ENCODE results near the gene BBC3.

DNA sequence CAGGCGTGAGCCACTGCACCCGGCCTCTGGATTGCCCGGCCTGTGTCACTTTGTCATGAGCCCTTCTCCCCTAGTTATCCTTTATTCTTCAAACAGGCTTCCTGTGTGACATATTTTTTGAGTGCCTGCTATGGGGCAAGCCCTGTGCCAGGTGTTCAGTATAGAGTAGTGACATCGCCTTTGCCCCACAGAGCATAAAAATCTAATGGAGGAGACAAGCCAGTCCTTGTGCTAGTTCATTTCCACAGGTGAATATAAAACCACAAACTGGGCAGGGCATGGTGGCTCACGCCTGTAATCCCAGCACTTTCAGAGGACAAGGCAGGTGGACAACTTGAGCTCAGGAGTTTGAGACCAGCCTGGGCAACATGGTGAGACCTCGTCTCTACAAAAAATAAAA is 43.2 kb downstream of the BBC3 start:
- TF ChIP-seq POLR2A (IDR thresholded peaks at IDR 0.05) (no peak), POLR2AphosphoS5 (IDR thresholded peaks at IDR 0.05; ENCODE audit: insufficient read depth in 1 of 2, low read depth in 1 of 2) (no peak)
- TF ChIP-seq, protein P1, sequence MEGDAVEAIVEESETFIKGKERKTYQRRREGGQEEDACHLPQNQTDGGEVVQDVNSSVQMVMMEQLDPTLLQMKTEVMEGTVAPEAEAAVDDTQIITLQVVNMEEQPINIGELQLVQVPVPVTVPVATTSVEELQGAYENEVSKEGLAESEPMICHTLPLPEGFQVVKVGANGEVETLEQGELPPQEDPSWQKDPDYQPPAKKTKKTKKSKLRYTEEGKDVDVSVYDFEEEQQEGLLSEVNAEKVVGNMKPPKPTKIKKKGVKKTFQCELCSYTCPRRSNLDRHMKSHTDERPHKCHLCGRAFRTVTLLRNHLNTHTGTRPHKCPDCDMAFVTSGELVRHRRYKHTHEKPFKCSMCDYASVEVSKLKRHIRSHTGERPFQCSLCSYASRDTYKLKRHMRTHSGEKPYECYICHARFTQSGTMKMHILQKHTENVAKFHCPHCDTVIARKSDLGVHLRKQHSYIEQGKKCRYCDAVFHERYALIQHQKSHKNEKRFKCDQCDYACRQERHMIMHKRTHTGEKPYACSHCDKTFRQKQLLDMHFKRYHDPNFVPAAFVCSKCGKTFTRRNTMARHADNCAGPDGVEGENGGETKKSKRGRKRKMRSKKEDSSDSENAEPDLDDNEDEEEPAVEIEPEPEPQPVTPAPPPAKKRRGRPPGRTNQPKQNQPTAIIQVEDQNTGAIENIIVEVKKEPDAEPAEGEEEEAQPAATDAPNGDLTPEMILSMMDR (IDR thresholded peaks at IDR 0.05), result no peak

Data from vagina (tissue), 2 donors.